Uterus (tissue), 2 donors: ENCODE data around the gene DBH.

Source experiments
- CTCF ChIP-seq, 4 experiments: fragments of 200-600 bp in 2 of 4; fragments of 450-650 bp in 2 of 4; sonication (generic) in 2 of 4; IDR thresholded peaks; one replicate each; pipeline ENCODE4 v1.5.1; 2016 to 2019; ENCODE audit warnings: antibody characterized with exemption in 4 of 4, mild to moderate bottlenecking in 2 of 4, moderate library complexity in 1 of 4
- POLR2A ChIP-seq, 2 donors: fragments of 450-650 bp; IDR thresholded peaks; one replicate each; pipeline ENCODE4 v1.6.1; 2016; ENCODE audit warnings: antibody characterized with exemption in 2 of 2, mild to moderate bottlenecking in 1 of 2, moderate library complexity in 1 of 2

- TF ChIP-seq CTCF (IDR thresholded peaks at IDR 0.05) (no peak), POLR2A (IDR thresholded peaks at IDR 0.05) (no peak)
Observed at GRCh38 chr9:133674091-133674490, 37.9 kb downstream of the DBH start.
